Measurements from ENCODE around the gene ABL1. TPM values are rescaled to one million over a fixed set of nuclear protein-coding genes. Genes with fewer than 3 reads are reported as not detected.
A peak's percentile ranks its signal among the peaks of the same experiment; 100 is the strongest.

ABL1 gene
- total RNA-seq, 1 experiment from 2014 or later: 67.5 TPM

DNA sequence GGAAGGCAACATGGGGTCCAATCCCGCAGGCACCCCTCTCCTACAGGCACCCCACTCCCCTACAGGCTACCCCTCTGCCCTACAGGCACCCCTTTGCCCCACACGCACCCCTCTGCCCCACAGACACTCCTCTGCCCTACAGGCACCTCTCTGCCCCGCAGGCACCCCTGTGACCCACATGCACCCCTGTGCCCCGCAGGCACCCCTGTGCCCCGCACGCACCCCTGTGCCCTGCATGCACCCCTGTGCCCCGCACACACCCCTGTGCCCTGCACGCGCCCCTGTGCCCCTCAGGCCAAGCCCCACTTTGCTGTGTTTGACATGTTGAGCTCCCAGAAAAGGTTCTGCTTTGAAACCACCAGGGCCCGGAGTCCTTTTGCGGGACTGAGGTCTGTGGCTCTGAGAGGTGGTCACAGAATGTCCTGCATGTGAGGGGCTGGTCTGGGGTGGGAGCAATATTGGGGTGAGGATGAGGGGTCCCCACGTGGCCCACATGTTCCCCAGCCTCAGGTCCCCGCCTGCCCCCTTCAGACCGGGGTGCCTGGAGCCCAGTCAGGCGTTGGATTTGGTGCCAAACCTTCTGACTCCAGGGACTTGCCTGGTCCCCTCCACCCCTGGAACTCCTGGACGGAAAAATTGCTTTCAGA, 62.2 kb downstream of the ABL1 start:
- no peak overlapping the region for H3K27ac Mint-ChIP-seq (ENCODE audit: low read depth, unreplicated experiment)
- H3K36me3 Mint-ChIP-seq (ENCODE audit: insufficient read depth, unreplicated experiment): peaks cover 20% of the 10 kb centered on the region

DNA sequence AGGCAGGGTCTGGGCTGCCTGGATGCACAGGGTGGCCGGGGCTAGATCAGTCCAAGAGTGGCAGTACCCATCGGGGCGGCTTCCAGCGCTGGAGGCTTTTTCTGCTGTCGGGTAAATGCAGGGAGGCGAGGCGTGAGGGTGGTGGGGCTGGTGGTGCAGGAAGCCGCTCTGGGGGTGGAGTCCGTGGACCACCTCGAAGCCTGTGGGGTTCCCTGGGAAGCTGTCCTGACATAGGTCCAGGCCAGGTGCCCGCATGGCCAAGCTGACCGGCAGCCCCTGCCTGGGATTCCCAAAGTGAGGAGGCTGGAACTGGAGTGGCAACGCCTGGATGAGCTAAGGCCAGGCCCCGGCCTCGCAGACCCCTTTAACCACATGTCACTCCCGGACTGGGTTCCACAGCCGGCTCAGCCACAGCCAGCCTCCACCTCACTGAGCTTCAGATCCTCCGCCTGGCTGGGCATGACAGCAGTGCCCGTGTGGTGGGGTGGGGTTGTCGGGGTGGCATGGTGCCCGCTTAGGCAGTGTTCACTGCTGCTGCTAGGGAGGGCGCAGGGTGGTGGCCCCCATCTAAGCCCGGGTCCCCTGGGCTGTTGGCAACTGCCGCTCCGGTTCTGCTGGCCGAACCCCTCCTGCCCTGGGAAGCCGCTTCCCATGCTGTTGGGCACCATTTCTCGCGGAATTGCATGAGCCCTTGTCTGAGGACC, 62.9 kb downstream of the ABL1 start:
- intact Hi-C loops (cut with micrococcal nuclease): no loop called here
- no peak overlapping the region for H3K27ac Mint-ChIP-seq (ENCODE audit: low read depth, unreplicated experiment)
- no peaks in the 10 kb centered on the region for H3K9me3 Mint-ChIP-seq (ENCODE audit: unreplicated experiment)
- peaks cover 12% of the 10 kb centered on the region for H3K36me3 Mint-ChIP-seq (ENCODE audit: insufficient read depth, unreplicated experiment)
- TF ChIP-seq, protein P1, sequence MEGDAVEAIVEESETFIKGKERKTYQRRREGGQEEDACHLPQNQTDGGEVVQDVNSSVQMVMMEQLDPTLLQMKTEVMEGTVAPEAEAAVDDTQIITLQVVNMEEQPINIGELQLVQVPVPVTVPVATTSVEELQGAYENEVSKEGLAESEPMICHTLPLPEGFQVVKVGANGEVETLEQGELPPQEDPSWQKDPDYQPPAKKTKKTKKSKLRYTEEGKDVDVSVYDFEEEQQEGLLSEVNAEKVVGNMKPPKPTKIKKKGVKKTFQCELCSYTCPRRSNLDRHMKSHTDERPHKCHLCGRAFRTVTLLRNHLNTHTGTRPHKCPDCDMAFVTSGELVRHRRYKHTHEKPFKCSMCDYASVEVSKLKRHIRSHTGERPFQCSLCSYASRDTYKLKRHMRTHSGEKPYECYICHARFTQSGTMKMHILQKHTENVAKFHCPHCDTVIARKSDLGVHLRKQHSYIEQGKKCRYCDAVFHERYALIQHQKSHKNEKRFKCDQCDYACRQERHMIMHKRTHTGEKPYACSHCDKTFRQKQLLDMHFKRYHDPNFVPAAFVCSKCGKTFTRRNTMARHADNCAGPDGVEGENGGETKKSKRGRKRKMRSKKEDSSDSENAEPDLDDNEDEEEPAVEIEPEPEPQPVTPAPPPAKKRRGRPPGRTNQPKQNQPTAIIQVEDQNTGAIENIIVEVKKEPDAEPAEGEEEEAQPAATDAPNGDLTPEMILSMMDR (IDR thresholded peaks at IDR 0.05; ENCODE audit: unreplicated experiment): no peak
- no TSS peak for BruUV-seq (replicated peaks)
- no peak overlapping the region for H3K4me3 Mint-ChIP-seq (ENCODE audit: unreplicated experiment)
- no peaks in the 10 kb centered on the region for H3K4me1 Mint-ChIP-seq (ENCODE audit: insufficient read depth, unreplicated experiment)
- peak; percentile 1 for DNase-seq (ENCODE audit: unreplicated experiment)
- CTCF ChIA-PET: interaction anchor here (0.6 to 0.7 kb wide), 2 partner anchors 133 to 414 kb away, joined by 3 to 6 read pairs; no protein-coding TSS in a partner anchor
- POLR2A ChIA-PET: interaction anchor here (0.6 kb wide), 1 partner anchor 30 kb away, joined by 3 read pairs; no protein-coding TSS in a partner anchor
- H3K27me3 Mint-ChIP-seq (ENCODE audit: insufficient read depth, unreplicated experiment): peaks cover 12% of the 10 kb centered on the region

More for the DNA sequence above, 62.2 kb downstream of the ABL1 start:
- no TSS peak for BruUV-seq (replicated peaks)
- H3K9me3 Mint-ChIP-seq (ENCODE audit: unreplicated experiment): no peaks in the 10 kb centered on the region
- H3K4me3 Mint-ChIP-seq (ENCODE audit: unreplicated experiment): no peak overlapping the region
- no peak for DNase-seq (ENCODE audit: unreplicated experiment)
- intact Hi-C loops (cut with micrococcal nuclease): no loop called here
- H3K4me1 Mint-ChIP-seq (ENCODE audit: insufficient read depth, unreplicated experiment): no peaks in the 10 kb centered on the region
- peaks cover 12% of the 10 kb centered on the region for H3K27me3 Mint-ChIP-seq (ENCODE audit: insufficient read depth, unreplicated experiment)
- TF ChIP-seq, protein P1 (IDR thresholded peaks at IDR 0.05; ENCODE audit: unreplicated experiment): no peak
- ChIA-PET POLR2A (interaction anchor here (0.6 kb wide), 1 partner anchor 31 kb away, joined by 3 read pairs; no protein-coding TSS in a partner anchor), CTCF (interaction anchor here (0.7 kb wide), 2 partner anchors 149 to 285 kb away, joined by 3 to 5 read pairs; no protein-coding TSS in a partner anchor)

DNA sequence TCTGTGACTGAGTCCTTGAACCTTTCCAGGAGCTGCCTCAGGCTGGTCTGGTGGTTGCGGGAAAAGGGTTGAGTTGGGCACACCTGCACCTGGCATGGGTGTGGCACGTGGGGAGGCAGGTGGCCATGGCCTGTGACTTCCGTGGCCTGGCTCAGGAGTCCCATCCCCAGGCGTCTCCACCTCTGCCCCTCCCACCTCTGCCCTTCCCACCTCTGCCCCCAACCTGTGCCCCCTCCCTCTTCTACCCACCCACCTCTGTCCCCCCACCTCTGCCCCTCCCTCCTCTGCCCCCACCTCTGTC, 63.4 kb downstream of the ABL1 start:
- no peaks in the 10 kb centered on the region for H3K9me3 Mint-ChIP-seq (ENCODE audit: unreplicated experiment)
- peaks cover 12% of the 10 kb centered on the region for H3K36me3 Mint-ChIP-seq (ENCODE audit: insufficient read depth, unreplicated experiment)
- H3K4me3 Mint-ChIP-seq (ENCODE audit: unreplicated experiment): no peak overlapping the region
- intact Hi-C loops (cut with micrococcal nuclease): no loop called here
- H3K27me3 Mint-ChIP-seq (ENCODE audit: insufficient read depth, unreplicated experiment): peaks cover 12% of the 10 kb centered on the region
- no peaks in the 10 kb centered on the region for H3K4me1 Mint-ChIP-seq (ENCODE audit: insufficient read depth, unreplicated experiment)
- no TSS peak for BruUV-seq (replicated peaks)
- CTCF ChIA-PET: interaction anchor here (0.6 to 0.7 kb wide), 2 partner anchors 132 to 415 kb away, joined by 3 to 6 read pairs; no protein-coding TSS in a partner anchor
- no peak overlapping the region for H3K27ac Mint-ChIP-seq (ENCODE audit: low read depth, unreplicated experiment)
- TF ChIP-seq, protein P1 (IDR thresholded peaks at IDR 0.05; ENCODE audit: unreplicated experiment): no peak
- POLR2A ChIA-PET: no interaction called here
- peak; percentile 0 for DNase-seq (ENCODE audit: unreplicated experiment)

DNA sequence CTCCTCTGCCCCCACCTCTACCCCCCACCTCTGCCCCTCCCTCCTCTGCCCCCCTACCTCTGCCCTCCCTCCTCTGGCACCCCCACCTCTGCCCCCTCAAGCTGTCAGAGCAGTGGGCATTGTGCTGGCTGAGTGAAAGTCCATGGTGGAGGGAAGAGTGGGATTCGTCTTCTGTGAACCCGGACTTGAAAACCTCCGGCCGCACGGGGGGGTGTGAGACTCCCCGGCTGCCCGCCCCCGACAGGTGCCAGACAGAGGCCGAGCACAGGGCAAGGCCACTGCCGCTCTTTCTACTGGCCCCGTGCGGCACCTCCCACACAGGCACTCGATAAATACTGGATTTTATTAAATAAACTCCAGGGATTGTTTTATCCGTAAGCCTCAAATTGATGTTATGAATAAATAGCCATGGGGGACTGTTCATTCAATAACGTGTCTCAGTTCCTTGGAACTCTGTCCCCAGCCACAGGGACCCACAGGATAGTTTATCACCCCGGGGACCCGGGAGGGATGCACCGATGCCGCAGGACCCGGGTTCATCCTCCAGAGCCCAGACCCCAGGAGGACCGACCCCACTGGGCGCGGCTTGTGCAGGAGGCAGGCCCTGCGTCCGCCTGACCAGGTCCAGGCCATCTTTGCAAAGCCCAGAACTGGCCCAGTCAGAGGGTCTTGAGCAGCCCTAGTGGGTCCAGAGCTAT, 64.1 kb downstream of the ABL1 start:
- ChIA-PET POLR2A (interaction anchor here (0.6 kb wide), 1 partner anchor 1474 kb away, joined by 4 read pairs; no protein-coding TSS in a partner anchor), CTCF (interaction anchor here (0.9 to 1.8 kb wide), 4 partner anchors 32 to 191 kb away, joined by 3 to 5 read pairs (median 4); no protein-coding TSS in a partner anchor)
- Mint-ChIP-seq H3K9me3 (ENCODE audit: unreplicated experiment) (no peaks in the 10 kb centered on the region), H3K36me3 (ENCODE audit: insufficient read depth, unreplicated experiment) (peaks cover 12% of the 10 kb centered on the region), H3K4me1 (ENCODE audit: insufficient read depth, unreplicated experiment) (no peaks in the 10 kb centered on the region), H3K4me3 (ENCODE audit: unreplicated experiment) (no peak overlapping the region), H3K27ac (ENCODE audit: low read depth, unreplicated experiment) (no peak overlapping the region), H3K27me3 (ENCODE audit: insufficient read depth, unreplicated experiment) (peaks cover 12% of the 10 kb centered on the region)
- intact Hi-C loops (cut with micrococcal nuclease): no loop called here
- TF ChIP-seq, protein P1 (IDR thresholded peaks at IDR 0.05; ENCODE audit: unreplicated experiment): no peak
- no peak for DNase-seq (ENCODE audit: unreplicated experiment)
- BruUV-seq (replicated peaks): no TSS peak
